Measurements from ENCODE around the gene STK4.
"Not testable (repeated sequence)": the region's sequence is repeated elsewhere in the genome, so short reads cannot be mapped to it uniquely, and the experiment has no call there.

The STK4 gene

DNA sequence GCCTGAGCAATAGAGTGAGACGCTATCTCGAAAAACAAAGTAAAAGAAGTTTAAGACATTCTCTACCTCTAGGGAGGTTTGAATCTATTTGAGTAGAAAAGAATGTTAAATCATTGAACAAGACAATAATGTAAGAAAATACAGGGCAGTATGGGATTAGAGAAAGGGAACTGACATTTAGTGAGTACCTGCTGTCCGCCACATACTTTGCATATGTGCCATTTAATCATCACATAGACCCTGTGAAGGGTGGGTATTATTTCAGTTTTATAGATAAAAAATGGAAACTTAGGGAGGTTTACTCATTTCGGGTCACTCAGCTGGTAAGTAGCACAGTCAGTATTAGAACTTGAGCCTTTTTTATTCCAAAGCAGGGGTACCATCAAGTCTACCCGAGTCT lies 31.4 kb downstream of the STK4 start:
- DNase-seq (ENCODE audit: low read depth): no peak
- no peak overlapping the region for H3K4me3 ChIP-seq (ENCODE audit: low read length)
- TF ChIP-seq, protein P1, sequence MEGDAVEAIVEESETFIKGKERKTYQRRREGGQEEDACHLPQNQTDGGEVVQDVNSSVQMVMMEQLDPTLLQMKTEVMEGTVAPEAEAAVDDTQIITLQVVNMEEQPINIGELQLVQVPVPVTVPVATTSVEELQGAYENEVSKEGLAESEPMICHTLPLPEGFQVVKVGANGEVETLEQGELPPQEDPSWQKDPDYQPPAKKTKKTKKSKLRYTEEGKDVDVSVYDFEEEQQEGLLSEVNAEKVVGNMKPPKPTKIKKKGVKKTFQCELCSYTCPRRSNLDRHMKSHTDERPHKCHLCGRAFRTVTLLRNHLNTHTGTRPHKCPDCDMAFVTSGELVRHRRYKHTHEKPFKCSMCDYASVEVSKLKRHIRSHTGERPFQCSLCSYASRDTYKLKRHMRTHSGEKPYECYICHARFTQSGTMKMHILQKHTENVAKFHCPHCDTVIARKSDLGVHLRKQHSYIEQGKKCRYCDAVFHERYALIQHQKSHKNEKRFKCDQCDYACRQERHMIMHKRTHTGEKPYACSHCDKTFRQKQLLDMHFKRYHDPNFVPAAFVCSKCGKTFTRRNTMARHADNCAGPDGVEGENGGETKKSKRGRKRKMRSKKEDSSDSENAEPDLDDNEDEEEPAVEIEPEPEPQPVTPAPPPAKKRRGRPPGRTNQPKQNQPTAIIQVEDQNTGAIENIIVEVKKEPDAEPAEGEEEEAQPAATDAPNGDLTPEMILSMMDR (conservative IDR thresholded peaks at IDR 0.05; ENCODE audit: low read depth, low read length): no peak

- no peak for DNase-seq (ENCODE audit: low read depth)
- TF ChIP-seq, protein P1 (conservative IDR thresholded peaks at IDR 0.05; ENCODE audit: low read depth, low read length): no peak
- no peak overlapping the region for H3K4me3 ChIP-seq (ENCODE audit: low read length)
Measured at GRCh38 chr20:45008521-45009049, 42.3 kb downstream of the STK4 start.

DNA sequence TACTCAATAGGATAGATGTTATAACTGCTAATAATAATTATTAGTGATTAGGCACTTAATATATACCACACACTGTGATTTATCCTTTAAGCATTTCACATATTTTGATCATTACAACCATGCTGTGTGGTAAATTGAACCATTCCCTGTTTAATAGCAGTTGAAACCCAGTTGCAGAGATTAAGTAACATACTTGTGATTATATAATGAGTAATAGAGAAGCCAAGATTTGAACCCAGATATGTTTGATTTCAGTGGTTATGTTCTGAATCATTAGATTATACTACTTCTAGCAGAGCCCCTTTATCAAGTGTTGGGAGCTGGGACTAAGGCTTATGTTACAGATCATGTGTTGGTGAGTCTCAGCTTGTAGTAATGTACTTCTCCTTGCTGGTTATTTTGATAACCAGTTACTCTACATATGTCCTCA lies 44.1 kb downstream of the STK4 start:
- no peak overlapping the region for H3K4me3 ChIP-seq (ENCODE audit: low read length)
- DNase-seq (ENCODE audit: low read depth): peak; percentile 44
- TF ChIP-seq, protein P1 (conservative IDR thresholded peaks at IDR 0.05; ENCODE audit: low read depth, low read length): no peak

- H3K4me3 ChIP-seq (ENCODE audit: low read length): no peak overlapping the region
- no peak for DNase-seq (ENCODE audit: low read depth)
- TF ChIP-seq, protein P1 (conservative IDR thresholded peaks at IDR 0.05; ENCODE audit: low read depth, low read length): peak; percentile 77
Measured at GRCh38 chr20:45011108-45011526, 44.8 kb downstream of the STK4 start.

DNA sequence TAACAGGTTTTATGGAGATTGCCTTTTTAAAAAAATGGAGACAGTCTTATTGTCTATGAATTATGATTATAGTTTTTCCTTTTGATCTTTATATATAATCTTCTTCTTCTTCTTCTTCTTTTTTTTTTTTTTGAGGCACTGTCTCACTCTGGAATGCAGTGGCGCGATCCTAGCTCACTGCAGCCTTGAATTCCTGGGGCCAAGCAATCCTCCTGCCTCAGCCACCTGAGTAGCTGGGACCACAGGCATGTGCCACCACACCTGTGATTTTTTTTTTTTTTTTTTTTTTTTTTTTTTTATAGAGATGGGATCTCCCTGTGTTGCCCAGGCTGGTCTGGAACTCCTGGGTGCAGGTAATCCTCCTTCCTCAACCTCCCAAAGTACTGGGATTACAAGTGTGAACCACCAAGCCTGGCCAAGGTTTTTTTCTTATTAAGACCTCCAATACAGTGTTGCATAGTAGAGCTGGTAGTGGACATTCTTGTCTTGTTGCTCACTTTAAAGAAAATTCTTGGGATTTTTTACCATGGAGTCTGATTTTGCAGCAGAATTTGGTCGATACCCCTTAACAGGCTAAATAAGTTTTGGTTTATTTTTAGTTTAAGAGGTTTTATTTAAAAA lies 46.5 kb downstream of the STK4 start:
- peak; percentile 46 for DNase-seq (ENCODE audit: low read depth)
- no peak overlapping the region for H3K4me3 ChIP-seq (ENCODE audit: low read length)
- TF ChIP-seq, protein P1 (conservative IDR thresholded peaks at IDR 0.05; ENCODE audit: low read depth, low read length): no peak

DNA sequence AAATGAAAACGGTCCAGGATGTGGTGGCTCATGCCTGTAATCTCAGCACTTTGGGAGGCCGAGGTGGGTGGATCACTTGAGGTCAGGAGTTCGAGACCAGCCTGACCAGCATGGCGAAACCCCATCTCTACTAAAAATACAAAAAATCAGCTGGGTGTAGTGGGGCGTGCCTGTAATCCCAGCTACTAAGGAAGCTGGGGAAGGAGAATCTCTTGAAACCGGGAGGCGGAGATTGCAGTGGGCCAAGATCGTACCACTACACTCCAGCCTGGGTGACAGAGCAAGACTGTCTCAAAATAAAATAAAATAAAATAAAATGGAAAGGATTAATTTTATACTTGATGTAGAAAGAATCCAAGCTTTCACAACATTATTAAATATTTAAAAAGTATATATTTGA lies 47.8 kb downstream of the STK4 start:
- H3K4me3 ChIP-seq (ENCODE audit: low read length); DNase-seq (ENCODE audit: low read depth): not testable (repeated sequence)

- DNase-seq (ENCODE audit: low read depth): peak; percentile 32
- TF ChIP-seq, protein P1 (conservative IDR thresholded peaks at IDR 0.05; ENCODE audit: low read depth, low read length): no peak
- H3K4me3 ChIP-seq (ENCODE audit: low read length): no peak overlapping the region
Measured at GRCh38 chr20:45014671-45015415, 48.5 kb downstream of the STK4 start.
